Liver (tissue), 9 donors: ENCODE results near the gene ALG1. TPM values are rescaled to one million over a fixed set of nuclear protein-coding genes. Genes with fewer than 3 reads are reported as not detected.

Experiments
- DNase-seq: peaks from one replicate; pipeline ENCODE4 v3.0.0-alpha.2; 2017; ENCODE audit warnings: low spot score
- H3K27ac ChIP-seq, 2 donors: one replicate each; pipeline ENCODE4 v1.7.0; 2013; ENCODE audit warnings: inconsistent platforms in 2 of 2, low read length in 2 of 2, control low read depth in 1 of 2, low read depth in 1 of 2, mild to moderate bottlenecking in 1 of 2
- H3K27me3 ChIP-seq, 4 donors: one replicate each; pipeline versions ENCODE4 v1.6.1 to v1.7.0; 2013; ENCODE audit warnings: low read length in 3 of 4, inconsistent platforms in 1 of 4, mild to moderate bottlenecking in 1 of 4, moderate library complexity in 1 of 4; ENCODE audit not compliant: control insufficient read depth in 4 of 4, insufficient read depth in 4 of 4
- H3K36me3 ChIP-seq, 4 donors: one replicate each; pipeline versions ENCODE4 v1.6.1 to v1.7.0; 2013; ENCODE audit warnings: low read length in 3 of 4, mild to moderate bottlenecking in 3 of 4, low read depth in 1 of 4, moderate library complexity in 1 of 4; ENCODE audit not compliant: control insufficient read depth in 4 of 4, insufficient read depth in 3 of 4
- H3K4me1 ChIP-seq, 4 donors: one replicate each; pipeline versions ENCODE4 v1.6.1 to v1.7.0; 2013; ENCODE audit warnings: low read length in 3 of 4, mild to moderate bottlenecking in 3 of 4, moderate library complexity in 1 of 4; ENCODE audit not compliant: control insufficient read depth in 4 of 4, insufficient read depth in 4 of 4
- H3K4me3 ChIP-seq, 3 donors: one replicate each; pipeline versions ENCODE4 v1.6.1 to v1.7.0; 2013; ENCODE audit warnings: low read length in 3 of 3, control low read depth in 1 of 3, low read depth in 1 of 3, mild to moderate bottlenecking in 1 of 3
- H3K9ac ChIP-seq, 2 donors: one replicate each; pipeline ENCODE4 v1.7.0; 2013; ENCODE audit warnings: low read length in 2 of 2, mild to moderate bottlenecking in 2 of 2, moderate library complexity in 2 of 2, control low read depth in 1 of 2, low read depth in 1 of 2
- H3K9me3 ChIP-seq, 4 donors: one replicate each; pipeline versions ENCODE4 v1.6.1 to v1.7.0; 2013; ENCODE audit warnings: low read length in 3 of 4; ENCODE audit not compliant: control insufficient read depth in 4 of 4
- ATF3 ChIP-seq: IDR thresholded peaks from 2 replicates; pipeline ENCODE4 v1.6.1; 2016; ENCODE audit warnings: antibody characterized with exemption
- CTCF ChIP-seq: fragments of 150-350 bp; IDR thresholded peaks from 2 replicates; pipeline ENCODE4 v1.5.1; 2017; ENCODE audit warnings: improper control_type of control experiment, low read depth, low read length; ENCODE audit not compliant: missing input control
- EGR1 ChIP-seq, 2 donors: IDR thresholded peaks; 2 replicates each; pipeline ENCODE4 v1.6.1; 2016 to 2018; ENCODE audit warnings: antibody characterized with exemption in 2 of 2, low read depth in 2 of 2
- FOXA1 ChIP-seq: IDR thresholded peaks from 2 replicates; pipeline ENCODE4 v1.6.1; 2016; ENCODE audit warnings: antibody characterized with exemption
- FOXA2 ChIP-seq: IDR thresholded peaks from 2 replicates; pipeline ENCODE4 v1.6.1; 2016; ENCODE audit warnings: antibody characterized with exemption
- GABPA ChIP-seq, 2 donors: IDR thresholded peaks in 1 of 2; conservative IDR thresholded peaks in 1 of 2; 2 replicates each; pipeline ENCODE4 v1.6.1; 2016; ENCODE audit warnings: antibody characterized with exemption in 2 of 2, mild to moderate bottlenecking in 1 of 2, moderate library complexity in 1 of 2
- HNF4A ChIP-seq, 2 donors: conservative IDR thresholded peaks; 2 replicates each; pipeline ENCODE4 v1.6.1; 2016; ENCODE audit warnings: antibody characterized with exemption in 2 of 2, mild to moderate bottlenecking in 2 of 2
- HNF4G ChIP-seq: IDR thresholded peaks from 2 replicates; pipeline ENCODE4 v1.6.1; 2016; ENCODE audit warnings: antibody characterized with exemption
- JUND ChIP-seq, 2 donors: IDR thresholded peaks; 2 replicates each; pipeline ENCODE4 v1.6.1; 2016; ENCODE audit warnings: antibody characterized with exemption in 2 of 2
- MAX ChIP-seq: IDR thresholded peaks from 2 replicates; pipeline ENCODE4 v1.6.1; 2016; ENCODE audit warnings: antibody characterized with exemption
- RXRA ChIP-seq, 2 donors: IDR thresholded peaks; 2 replicates each; pipeline ENCODE4 v1.6.1; 2017 to 2018; ENCODE audit warnings: antibody characterized with exemption in 2 of 2, mild to moderate bottlenecking in 1 of 2
- YY1 ChIP-seq: IDR thresholded peaks from 2 replicates; pipeline ENCODE4 v1.6.1; 2016; ENCODE audit warnings: antibody characterized with exemption, mild to moderate bottlenecking
- WGBS: extraction: QIAGEN DNeasy Blood & Tissue Kit; methylation state at CpG from one replicate; pipeline ENCODE4 v1.1.7; 2013; 5-methylcytosine and 5-hydroxymethylcytosine counted together
- polyA plus RNA-seq, 2 donors: library from polyadenylated mRNA; stranded (reverse) in 1 of 2; unstranded in 1 of 2; fragments of 200-250 nt in 1 of 2; fragments of >200 nt in 1 of 2; fragmentation: Nextera tagmentation in 1 of 2; extraction: Ambion mirVana in 1 of 2; gene quantifications; one replicate each; pipeline versions ENCODE4 v1.2.1 to v1.2.3, GENCODE V29; 2013 to 2015
- total RNA-seq, 2 donors: library from RNA; depleted of rRNA; stranded (reverse); fragments of >200 nt; gene quantifications; one replicate each; pipeline ENCODE4 v1.2.3, GENCODE V29; 2014
- TF ChIP-seq, protein P1 (sequence below): IDR thresholded peaks from 2 replicates; pipeline ENCODE4 v1.6.1; 2016; ENCODE audit warnings: antibody characterized with exemption, mild to moderate bottlenecking
- TF ChIP-seq, protein P2 (sequence below): IDR thresholded peaks from 2 replicates; pipeline ENCODE4 v1.6.1; 2016; ENCODE audit warnings: antibody characterized with exemption
- donor health status: healthy.
- donor health status: healthy.
- donor health status: healthy.
- donor health status: healthy.
- donor health status: healthy.

The ALG1 gene
- total and polyA plus RNA-seq, 4 donors, result 18.9 to 25.4 (median 20.6) TPM

GRCh38 chr16:5033256-5034166 lies 38.1 kb upstream of the ALG1 start, which contains the start of gene NAGPA:
TSS of gene NAGPA (minus strand) at chr16:5033935. CDS start at chr16:5033914, 21 bp downstream.
- Histone ChIP-seq H3K4me3 (peak within 1 kb of the TSS; percentile 68 to 87 (median 73)), H3K9ac (peak within 1 kb of the TSS; percentile 58 to 69), H3K27me3 (no peaks in the 10 kb centered on the region), H3K27ac (peak within 1 kb of the TSS; percentile 43 to 48), H3K9me3 (no peaks in the 10 kb centered on the region), H3K36me3 (peaks cover 0 to 3% (median 1%) of the 10 kb centered on the region in 4 donors), H3K4me1 (peaks cover 3 to 18% (median 16%) of the 10 kb centered on the region in 4 donors)
- under 1% methylated on average over 104 of the region's 104 CpGs for WGBS
- DNase-seq, result peak; percentile 89
- TF ChIP-seq, protein P1, sequence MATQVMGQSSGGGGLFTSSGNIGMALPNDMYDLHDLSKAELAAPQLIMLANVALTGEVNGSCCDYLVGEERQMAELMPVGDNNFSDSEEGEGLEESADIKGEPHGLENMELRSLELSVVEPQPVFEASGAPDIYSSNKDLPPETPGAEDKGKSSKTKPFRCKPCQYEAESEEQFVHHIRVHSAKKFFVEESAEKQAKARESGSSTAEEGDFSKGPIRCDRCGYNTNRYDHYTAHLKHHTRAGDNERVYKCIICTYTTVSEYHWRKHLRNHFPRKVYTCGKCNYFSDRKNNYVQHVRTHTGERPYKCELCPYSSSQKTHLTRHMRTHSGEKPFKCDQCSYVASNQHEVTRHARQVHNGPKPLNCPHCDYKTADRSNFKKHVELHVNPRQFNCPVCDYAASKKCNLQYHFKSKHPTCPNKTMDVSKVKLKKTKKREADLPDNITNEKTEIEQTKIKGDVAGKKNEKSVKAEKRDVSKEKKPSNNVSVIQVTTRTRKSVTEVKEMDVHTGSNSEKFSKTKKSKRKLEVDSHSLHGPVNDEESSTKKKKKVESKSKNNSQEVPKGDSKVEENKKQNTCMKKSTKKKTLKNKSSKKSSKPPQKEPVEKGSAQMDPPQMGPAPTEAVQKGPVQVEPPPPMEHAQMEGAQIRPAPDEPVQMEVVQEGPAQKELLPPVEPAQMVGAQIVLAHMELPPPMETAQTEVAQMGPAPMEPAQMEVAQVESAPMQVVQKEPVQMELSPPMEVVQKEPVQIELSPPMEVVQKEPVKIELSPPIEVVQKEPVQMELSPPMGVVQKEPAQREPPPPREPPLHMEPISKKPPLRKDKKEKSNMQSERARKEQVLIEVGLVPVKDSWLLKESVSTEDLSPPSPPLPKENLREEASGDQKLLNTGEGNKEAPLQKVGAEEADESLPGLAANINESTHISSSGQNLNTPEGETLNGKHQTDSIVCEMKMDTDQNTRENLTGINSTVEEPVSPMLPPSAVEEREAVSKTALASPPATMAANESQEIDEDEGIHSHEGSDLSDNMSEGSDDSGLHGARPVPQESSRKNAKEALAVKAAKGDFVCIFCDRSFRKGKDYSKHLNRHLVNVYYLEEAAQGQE, result peak; percentile 44
- TF ChIP-seq HNF4A (conservative IDR thresholded peaks at IDR 0.05) (no peak), ATF3 (peak; percentile 46), JUND (IDR thresholded peaks at IDR 0.05) (no peak), RXRA (IDR thresholded peaks at IDR 0.05) (peak; percentile 8 to 13), YY1 (peak; percentile 100), FOXA1 (no peak), GABPA (IDR thresholded peaks at IDR 0.05 in 1 of 2, conservative IDR thresholded peaks at IDR 0.05 in 1 of 2) (peak in 1 of 2 donors; percentile 74)
- TF ChIP-seq, protein P2, sequence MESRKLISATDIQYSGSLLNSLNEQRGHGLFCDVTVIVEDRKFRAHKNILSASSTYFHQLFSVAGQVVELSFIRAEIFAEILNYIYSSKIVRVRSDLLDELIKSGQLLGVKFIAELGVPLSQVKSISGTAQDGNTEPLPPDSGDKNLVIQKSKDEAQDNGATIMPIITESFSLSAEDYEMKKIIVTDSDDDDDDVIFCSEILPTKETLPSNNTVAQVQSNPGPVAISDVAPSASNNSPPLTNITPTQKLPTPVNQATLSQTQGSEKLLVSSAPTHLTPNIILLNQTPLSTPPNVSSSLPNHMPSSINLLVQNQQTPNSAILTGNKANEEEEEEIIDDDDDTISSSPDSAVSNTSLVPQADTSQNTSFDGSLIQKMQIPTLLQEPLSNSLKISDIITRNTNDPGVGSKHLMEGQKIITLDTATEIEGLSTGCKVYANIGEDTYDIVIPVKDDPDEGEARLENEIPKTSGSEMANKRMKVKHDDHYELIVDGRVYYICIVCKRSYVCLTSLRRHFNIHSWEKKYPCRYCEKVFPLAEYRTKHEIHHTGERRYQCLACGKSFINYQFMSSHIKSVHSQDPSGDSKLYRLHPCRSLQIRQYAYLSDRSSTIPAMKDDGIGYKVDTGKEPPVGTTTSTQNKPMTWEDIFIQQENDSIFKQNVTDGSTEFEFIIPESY, result peak; percentile 79

DNA sequence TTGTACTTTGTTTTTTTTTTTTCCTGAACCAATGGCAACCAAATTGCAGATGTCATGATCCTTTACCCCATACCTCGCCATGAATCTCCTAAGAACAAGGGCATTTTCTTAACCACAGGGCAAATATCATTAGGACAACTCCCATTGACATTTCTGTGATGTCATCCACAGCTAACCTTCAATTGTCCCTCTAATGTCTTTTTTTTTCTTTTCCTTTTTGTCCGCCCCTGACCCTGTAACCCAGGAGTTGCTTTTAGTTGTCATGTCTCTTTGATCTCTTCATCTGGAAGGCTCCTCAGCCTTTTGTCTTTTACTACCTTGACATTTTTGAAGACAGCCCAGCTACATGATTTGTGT lies 37.5 kb upstream of the ALG1 start:
- WGBS, result 7% methylated on average over 2 of the region's 2 CpGs
- peaks cover 3 to 18% (median 16%) of the 10 kb centered on the region in 4 donors for H3K4me1 ChIP-seq
- H3K36me3 ChIP-seq, result peaks cover 0 to 3% (median under 1%) of the 10 kb centered on the region in 4 donors
- no peaks in the 10 kb centered on the region for H3K27me3 ChIP-seq
- peak overlapping the region; percentile 58 to 69 for H3K9ac ChIP-seq
- H3K27ac ChIP-seq, result peak overlapping the region in 1 of 2 donors; percentile 48
- no peaks in the 10 kb centered on the region for H3K9me3 ChIP-seq
- peak overlapping the region; percentile 68 to 87 (median 73) for H3K4me3 ChIP-seq
- no peak for DNase-seq
- no peak for TF ChIP-seq RXRA (IDR thresholded peaks at IDR 0.05)
- TF ChIP-seq EGR1 (IDR thresholded peaks at IDR 0.05; ENCODE audit: low read depth in 2 of 2), result no peak
- TF ChIP-seq FOXA2, result no peak
- no peak for TF ChIP-seq YY1
- no peak for TF ChIP-seq CTCF
- no peak for TF ChIP-seq MAX
- TF ChIP-seq GABPA (IDR thresholded peaks at IDR 0.05 in 1 of 2, conservative IDR thresholded peaks at IDR 0.05 in 1 of 2), result no peak
- TF ChIP-seq, protein P1, result no peak
- TF ChIP-seq ATF3, result no peak
- TF ChIP-seq, protein P2, result no peak
- TF ChIP-seq HNF4G, result no peak
- TF ChIP-seq FOXA1, result no peak
